NCI-H1694 treated with DMSO at 0.1 percent for 48 hours (cell line): Measurements from ENCODE around the gene BRPF3.

Experiments used
- DNase-seq: peaks from one replicate; lab custom pipeline; 2025; lab: John Stamatoyannopoulos, UW

Gene BRPF3

GRCh38 chr6:36268478-36269275 lies 72.1 kb downstream of the BRPF3 start:
- DNase-seq: no peak

- no peak for DNase-seq
Measured at GRCh38 chr6:36269834-36270705, 73.5 kb downstream of the BRPF3 start, which contains the start of gene PNPLA1. PNPLA1 (plus strand) TSS chr6:36270060; CDS start chr6:36270460, 400 bp downstream.

- no peak for DNase-seq
Measured at GRCh38 chr6:36272234-36272633, 75.7 kb downstream of the BRPF3 start.

GRCh38 chr6:36273067-36273466 lies 76.5 kb downstream of the BRPF3 start:
- DNase-seq: no peak

GRCh38 chr6:36273802-36274514 lies 77.4 kb downstream of the BRPF3 start:
- DNase-seq: no peak

- DNase-seq: no peak
Measured at GRCh38 chr6:36276581-36277536, 80.3 kb downstream of the BRPF3 start.

- DNase-seq: no peak
Measured at GRCh38 chr6:36277946-36278470, 81.5 kb downstream of the BRPF3 start.

GRCh38 chr6:36280467-36280866 lies 83.9 kb downstream of the BRPF3 start:
- DNase-seq: no peak

GRCh38 chr6:36280983-36281382 lies 84.4 kb downstream of the BRPF3 start:
- DNase-seq: no peak
